ENCODE results near the gene HNRNPA3. TPM values are rescaled to one million over a fixed set of nuclear protein-coding genes. Genes with fewer than 3 reads are reported as not detected.
A peak's percentile ranks its signal among the peaks of the same experiment; 100 is the strongest.

The HNRNPA3 gene
- total and polyA plus RNA-seq, 2 experiments from 2014 or later = 151 to 290 TPM

GRCh38 chr2:177254433-177255226, 42.0 kb downstream of the HNRNPA3 start:
- Histone ChIP-seq H4K20me1 (replicated peaks; ENCODE audit: insufficient read depth) (peaks cover 53% of the 10 kb centered on the region), H3K27ac (ENCODE audit: low read depth) (peak overlapping the region; percentile 58), H3F3A (replicated peaks; ENCODE audit: low read depth) (no peaks in the 10 kb centered on the region), H3K4me1 (ENCODE audit: insufficient read depth) (peaks cover 30% of the 10 kb centered on the region), H3K4me2 (peak overlapping the region; percentile 41; the same call in 1 of the 2 replicates), H3K36me3 (ENCODE audit: insufficient read depth) (0 out of 2 replicates have a peak, but pooled peaks cover 6% of the 10 kb centered on the region), H3K4me3 (no peak overlapping the region), H2AFZ (no peak overlapping the region), H3K27me3 (ENCODE audit: insufficient read depth) (no peaks in the 10 kb centered on the region), H3K9me2 (ENCODE audit: insufficient read depth) (no peaks in the 10 kb centered on the region), H3K79me2 (replicated peaks; ENCODE audit: insufficient read depth) (peaks cover 100% of the 10 kb centered on the region)
- Mint-ChIP-seq H3K4me3 (no peak overlapping the region), H3K27ac (no peak overlapping the region), H3K27me3 (ENCODE audit: insufficient read depth, low read depth, poor library complexity) (peaks cover 10% of the 10 kb centered on the region), H3K9me3 (peaks cover 21% of the 10 kb centered on the region), H3K4me1 (peaks cover 62% of the 10 kb centered on the region), H3K36me3 (ENCODE audit: low read depth) (peaks cover 34% of the 10 kb centered on the region)
- TF ChIP-seq ZNF331 (CRISPR knock-in tag; IDR thresholded peaks at IDR 0.05; ENCODE audit: low read depth) = no peak
- TF ChIP-seq CTCF (conservative IDR thresholded peaks at IDR 0.05; ENCODE audit: low read depth in 2 of 2) = peak; percentile 90 to 93
- 0 out of 2 replicates have a peak, but pooled peaks have one; percentile 4 for TF ChIP-seq CREB1 (CRISPR knock-in tag; IDR thresholded peaks at IDR 0.05; ENCODE audit: low read depth)
- ATAC-seq (peak; percentile 94), DNase-seq (ENCODE audit: low spot score) (peak; percentile 93)

GRCh38 chr2:177255227-177255601, 42.6 kb downstream of the HNRNPA3 start:
- Mint-ChIP-seq H3K4me3 (no peak overlapping the region), H3K4me1 (peaks cover 59% of the 10 kb centered on the region), H3K27ac (no peak overlapping the region), H3K9me3 (peaks cover 21% of the 10 kb centered on the region), H3K27me3 (ENCODE audit: insufficient read depth, low read depth, poor library complexity) (peaks cover 10% of the 10 kb centered on the region), H3K36me3 (ENCODE audit: low read depth) (peaks cover 38% of the 10 kb centered on the region)
- Histone ChIP-seq H3F3A (replicated peaks; ENCODE audit: low read depth) (no peaks in the 10 kb centered on the region), H3K36me3 (ENCODE audit: insufficient read depth) (0 out of 2 replicates have a peak, but pooled peaks cover 6% of the 10 kb centered on the region), H3K4me2 (peak overlapping the region; percentile 41; the same call in 1 of the 2 replicates), H3K9me2 (ENCODE audit: insufficient read depth) (no peaks in the 10 kb centered on the region), H4K20me1 (replicated peaks; ENCODE audit: insufficient read depth) (peaks cover 51% of the 10 kb centered on the region), H3K79me2 (replicated peaks; ENCODE audit: insufficient read depth) (peaks cover 100% of the 10 kb centered on the region), H2AFZ (no peak overlapping the region), H3K4me1 (ENCODE audit: insufficient read depth) (peaks cover 30% of the 10 kb centered on the region), H3K27ac (ENCODE audit: low read depth) (peak overlapping the region; percentile 58), H3K27me3 (ENCODE audit: insufficient read depth) (no peaks in the 10 kb centered on the region), H3K4me3 (no peak overlapping the region)
- ATAC-seq = peak; percentile 13; the same call in 2 of the 3 replicates
- no peak for DNase-seq (ENCODE audit: low spot score)
- TF ChIP-seq ETS1 (IDR thresholded peaks at IDR 0.05) = no peak
- no peak for TF ChIP-seq NANOG (IDR thresholded peaks at IDR 0.05; ENCODE audit: borderline replicate concordance)
- TF ChIP-seq REST (IDR thresholded peaks at IDR 0.05; ENCODE audit: unreplicated experiment) = no peak
- no peak for TF ChIP-seq EZH2 (IDR thresholded peaks at IDR 0.05; ENCODE audit: low read depth, unreplicated experiment)
- TF ChIP-seq ZNF331 (CRISPR knock-in tag; IDR thresholded peaks at IDR 0.05; ENCODE audit: low read depth) = no peak
- no peak for TF ChIP-seq JUNB (IDR thresholded peaks at IDR 0.05; ENCODE audit: unreplicated experiment)
- TF ChIP-seq CREB1 (CRISPR knock-in tag; IDR thresholded peaks at IDR 0.05; ENCODE audit: low read depth) = no peak
- TF ChIP-seq CTCF (conservative IDR thresholded peaks at IDR 0.05; ENCODE audit: low read depth in 2 of 2) = no peak
- TF ChIP-seq POLR2AphosphoS5 (IDR thresholded peaks at IDR 0.05; ENCODE audit: low read depth) = no peak
- TF ChIP-seq ZNF114 (CRISPR knock-in tag; IDR thresholded peaks at IDR 0.05) = no peak
